Right atrium auricular region (tissue), 2 donors: ENCODE measurements around the gene CIDEB. TPM values are rescaled to one million over a fixed set of nuclear protein-coding genes. Genes with fewer than 3 reads are reported as not detected.

Experiments
- DNase-seq: peaks from one replicate; pipeline ENCODE4 v3.0.0-alpha.2; 2019; ENCODE audit warnings: low spot score
- H3K27ac ChIP-seq, 2 donors: fragments of 200-600 bp; sonication (generic); 1 replicate in 1 of 2; 2 replicates in 1 of 2; pipeline ENCODE4 v1.5.1; 2016 to 2019
- H3K27me3 ChIP-seq, 2 donors: fragments of 200-600 bp; sonication (generic); one replicate each; pipeline versions ENCODE4 v1.5.1 to v1.6.0; 2017 to 2019
- H3K36me3 ChIP-seq: fragments of 200-600 bp; sonication (generic); one replicate; pipeline ENCODE4 v1.5.1; 2016
- H3K4me1 ChIP-seq, 2 donors: fragments of 200-600 bp; sonication (generic); one replicate each; pipeline versions ENCODE4 v1.5.1 to v1.6.0; 2017 to 2019
- H3K4me3 ChIP-seq, 2 donors: fragments of 200-600 bp; sonication (generic); 1 replicate in 1 of 2; 2 replicates in 1 of 2; pipeline ENCODE4 v1.5.1; 2017 to 2019; ENCODE audit warnings: mild to moderate bottlenecking in 1 of 2, moderate library complexity in 1 of 2
- H3K9me3 ChIP-seq, 2 donors: fragments of 200-600 bp; sonication (generic); one replicate each; pipeline ENCODE4 v1.5.1; 2019
- total RNA-seq, 2 donors: library from RNA; depleted of rRNA; stranded (reverse); fragments of >200 nt; gene quantifications; one replicate each; pipeline ENCODE4 v1.1.0, GENCODE V29; 2016
- TF ChIP-seq, protein P1 (sequence below), 2 donors: fragments of 200-600 bp; sonication (generic); IDR thresholded peaks; one replicate each; pipeline ENCODE4 v1.5.1; 2019; ENCODE audit warnings: antibody characterized with exemption in 2 of 2

The CIDEB gene
- total RNA-seq, 2 donors from 2014 or later: 2.0 to 6.6 TPM

GRCh38 chr14:24334431-24335291, 26.9 kb upstream of the CIDEB start, which contains the start of gene ADCY4:
Gene ADCY4 (minus strand): TSS chr14:24335071. CDS start chr14:24334652, 419 bp downstream.
- no peaks in the 10 kb centered on the region for H3K9me3 ChIP-seq
- H3K36me3 ChIP-seq: no peaks in the 10 kb centered on the region
- H3K4me3 ChIP-seq: peak within 1 kb of the TSS; percentile 50 to 58
- H3K27ac ChIP-seq: peak within 1 kb of the TSS; percentile 81 to 83
- peaks cover 0 to 4% of the 10 kb centered on the region in 2 donors for H3K27me3 ChIP-seq
- H3K4me1 ChIP-seq: peaks cover 0 to 55% of the 10 kb centered on the region in 2 donors
- no peak for DNase-seq
- TF ChIP-seq, protein P1, sequence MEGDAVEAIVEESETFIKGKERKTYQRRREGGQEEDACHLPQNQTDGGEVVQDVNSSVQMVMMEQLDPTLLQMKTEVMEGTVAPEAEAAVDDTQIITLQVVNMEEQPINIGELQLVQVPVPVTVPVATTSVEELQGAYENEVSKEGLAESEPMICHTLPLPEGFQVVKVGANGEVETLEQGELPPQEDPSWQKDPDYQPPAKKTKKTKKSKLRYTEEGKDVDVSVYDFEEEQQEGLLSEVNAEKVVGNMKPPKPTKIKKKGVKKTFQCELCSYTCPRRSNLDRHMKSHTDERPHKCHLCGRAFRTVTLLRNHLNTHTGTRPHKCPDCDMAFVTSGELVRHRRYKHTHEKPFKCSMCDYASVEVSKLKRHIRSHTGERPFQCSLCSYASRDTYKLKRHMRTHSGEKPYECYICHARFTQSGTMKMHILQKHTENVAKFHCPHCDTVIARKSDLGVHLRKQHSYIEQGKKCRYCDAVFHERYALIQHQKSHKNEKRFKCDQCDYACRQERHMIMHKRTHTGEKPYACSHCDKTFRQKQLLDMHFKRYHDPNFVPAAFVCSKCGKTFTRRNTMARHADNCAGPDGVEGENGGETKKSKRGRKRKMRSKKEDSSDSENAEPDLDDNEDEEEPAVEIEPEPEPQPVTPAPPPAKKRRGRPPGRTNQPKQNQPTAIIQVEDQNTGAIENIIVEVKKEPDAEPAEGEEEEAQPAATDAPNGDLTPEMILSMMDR (IDR thresholded peaks at IDR 0.05): no peak

- peak overlapping the region in 1 of 2 donors; percentile 30 for H3K4me3 ChIP-seq
- no peaks in the 10 kb centered on the region for H3K36me3 ChIP-seq
- H3K4me1 ChIP-seq: peaks cover 0 to 40% of the 10 kb centered on the region in 2 donors
Measured at GRCh38 chr14:24332268-24332993, 24.7 kb upstream of the CIDEB start.

DNA sequence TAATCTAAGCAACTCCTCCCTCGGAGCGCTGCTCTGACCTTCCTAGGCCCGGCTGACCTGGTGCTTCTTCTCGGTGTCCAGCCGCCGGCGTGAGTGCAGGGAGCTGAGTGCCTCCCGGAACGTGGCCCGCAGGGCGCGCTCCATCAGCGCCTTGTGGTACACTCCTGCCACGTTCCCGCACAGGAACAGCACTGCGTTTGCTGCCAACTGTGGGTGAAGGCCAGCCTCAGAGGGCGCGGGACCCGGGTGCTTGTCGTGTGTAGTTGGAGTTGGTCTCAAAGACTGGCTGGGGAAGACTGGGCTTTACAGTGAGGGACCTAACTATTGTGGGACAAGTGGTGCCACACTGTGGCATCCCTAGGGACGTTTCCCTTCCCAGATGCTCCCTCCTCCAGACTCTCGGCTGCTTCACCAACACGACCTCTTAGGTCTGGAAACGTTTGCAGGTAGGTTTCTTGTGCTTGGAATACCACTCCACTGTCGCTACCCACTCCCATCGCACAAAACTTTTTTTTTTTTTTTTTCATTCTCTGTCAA, 24.0 kb upstream of the CIDEB start:
- DNase-seq: no peak
- H3K36me3 ChIP-seq: no peaks in the 10 kb centered on the region
- no peaks in the 10 kb centered on the region for H3K9me3 ChIP-seq
- peaks cover 0 to 40% of the 10 kb centered on the region in 2 donors for H3K4me1 ChIP-seq
- H3K4me3 ChIP-seq: no peak overlapping the region
- no peak overlapping the region for H3K27ac ChIP-seq
- H3K27me3 ChIP-seq: peaks cover 0 to 4% of the 10 kb centered on the region in 2 donors
- TF ChIP-seq, protein P1 (IDR thresholded peaks at IDR 0.05): no peak

More at GRCh38 chr14:24332268-24332993, 24.7 kb upstream of the CIDEB start:
- peak; percentile 79 for DNase-seq
- no peak overlapping the region for H3K27ac ChIP-seq
- TF ChIP-seq, protein P1 (IDR thresholded peaks at IDR 0.05): peak; percentile 61 to 77
- no peaks in the 10 kb centered on the region for H3K9me3 ChIP-seq
- peaks cover 0 to 4% of the 10 kb centered on the region in 2 donors for H3K27me3 ChIP-seq

DNA sequence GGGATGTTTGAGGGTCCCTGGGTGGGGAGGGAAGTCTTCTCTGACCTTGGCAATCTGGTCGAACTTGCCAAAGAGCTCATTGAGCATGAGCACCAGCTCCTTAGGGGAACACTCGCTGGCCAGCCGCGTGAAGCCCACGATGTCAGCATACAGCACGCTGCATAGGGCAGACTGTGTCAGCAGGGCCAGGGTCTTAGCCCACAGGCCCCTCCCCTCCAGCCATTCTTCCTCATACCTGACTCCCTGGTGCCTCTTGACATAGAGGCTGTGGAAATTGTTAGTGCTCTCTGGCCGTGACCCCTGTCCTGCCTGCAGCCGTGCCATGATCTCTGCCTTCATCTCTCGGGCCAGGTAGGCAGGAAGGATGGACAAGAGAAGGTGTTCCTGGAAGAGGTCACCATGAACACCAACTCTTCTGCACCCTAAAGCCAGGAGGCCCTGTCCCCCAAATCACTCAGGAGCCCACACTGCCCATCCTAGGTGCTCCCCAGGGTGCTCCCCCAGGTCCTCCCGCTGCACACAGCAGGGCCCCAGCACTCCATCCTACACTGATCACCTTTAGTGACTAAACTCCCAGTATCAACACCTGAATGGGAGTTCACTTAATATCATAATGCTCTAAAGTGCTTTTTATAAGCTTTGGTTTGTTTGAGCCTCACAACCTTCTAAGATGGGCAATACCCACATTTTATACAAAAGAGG, 23.3 kb upstream of the CIDEB start:
- Histone ChIP-seq H3K4me3 (no peak overlapping the region), H3K27me3 (peaks cover 0 to 4% of the 10 kb centered on the region in 2 donors), H3K9me3 (no peaks in the 10 kb centered on the region), H3K27ac (no peak overlapping the region), H3K4me1 (peaks cover 0 to 40% of the 10 kb centered on the region in 2 donors), H3K36me3 (no peaks in the 10 kb centered on the region)
- DNase-seq: no peak
- TF ChIP-seq, protein P1 (IDR thresholded peaks at IDR 0.05): no peak

DNA sequence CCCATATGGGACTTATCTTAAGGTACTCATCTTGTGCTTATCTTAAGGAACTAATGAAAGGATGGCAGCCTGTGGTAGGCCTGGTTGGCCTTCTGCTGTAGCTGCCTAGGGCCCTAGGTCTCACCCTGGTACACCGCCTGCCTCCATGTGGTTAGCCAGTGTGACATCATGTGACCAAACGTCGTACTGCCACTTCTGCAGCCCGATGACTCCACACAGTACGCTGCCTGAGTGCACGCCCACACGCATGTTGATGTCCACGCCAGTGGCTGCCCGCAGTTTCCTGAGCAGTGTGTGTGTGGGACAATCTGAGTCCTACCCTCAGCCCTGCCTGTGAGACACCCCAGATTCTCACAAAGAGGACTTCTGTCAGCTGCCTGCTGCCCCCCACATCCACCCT, 22.0 kb upstream of the CIDEB start:
- no peak overlapping the region for H3K4me3 ChIP-seq
- no peaks in the 10 kb centered on the region for H3K36me3 ChIP-seq
- no peaks in the 10 kb centered on the region for H3K9me3 ChIP-seq
- DNase-seq: no peak
- TF ChIP-seq, protein P1 (IDR thresholded peaks at IDR 0.05): no peak
- no peak overlapping the region for H3K27ac ChIP-seq
- peaks cover 0 to 4% of the 10 kb centered on the region in 2 donors for H3K27me3 ChIP-seq
- peaks cover 0 to 29% of the 10 kb centered on the region in 2 donors for H3K4me1 ChIP-seq
